Measurements from ENCODE around the gene WDR70. TPM values are rescaled to one million over a fixed set of nuclear protein-coding genes. Genes with fewer than 3 reads are reported as not detected.

The WDR70 gene
- total RNA-seq, 4 donors from 2014 or later, result 24.7 to 200 (median 29.9) TPM

DNA sequence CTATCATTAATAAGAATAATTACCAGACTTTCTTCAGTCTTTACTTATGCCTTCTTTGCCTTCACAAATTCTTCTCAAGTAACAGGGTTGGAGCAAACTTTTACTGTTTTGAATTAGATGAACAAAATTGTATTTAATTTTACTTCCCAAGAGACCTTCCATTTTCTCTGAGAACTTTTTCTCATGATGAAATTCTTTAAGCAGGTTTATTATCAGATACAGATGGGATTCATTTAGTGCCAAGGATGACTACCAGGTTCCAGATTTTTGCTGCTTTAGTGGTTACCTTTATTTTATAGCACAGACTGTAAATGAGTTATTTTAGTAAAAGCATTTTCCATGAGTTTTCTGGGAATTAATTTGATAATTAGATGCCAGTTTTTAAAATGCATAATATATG lies 335.6 kb downstream of the WDR70 start:
- no peaks in the 10 kb centered on the region for H3K36me3 ChIP-seq
- H3K4me3 ChIP-seq, result no peak overlapping the region
- TF ChIP-seq POLR2AphosphoS5 (IDR thresholded peaks at IDR 0.05), result no peak
- TF ChIP-seq, protein P1, sequence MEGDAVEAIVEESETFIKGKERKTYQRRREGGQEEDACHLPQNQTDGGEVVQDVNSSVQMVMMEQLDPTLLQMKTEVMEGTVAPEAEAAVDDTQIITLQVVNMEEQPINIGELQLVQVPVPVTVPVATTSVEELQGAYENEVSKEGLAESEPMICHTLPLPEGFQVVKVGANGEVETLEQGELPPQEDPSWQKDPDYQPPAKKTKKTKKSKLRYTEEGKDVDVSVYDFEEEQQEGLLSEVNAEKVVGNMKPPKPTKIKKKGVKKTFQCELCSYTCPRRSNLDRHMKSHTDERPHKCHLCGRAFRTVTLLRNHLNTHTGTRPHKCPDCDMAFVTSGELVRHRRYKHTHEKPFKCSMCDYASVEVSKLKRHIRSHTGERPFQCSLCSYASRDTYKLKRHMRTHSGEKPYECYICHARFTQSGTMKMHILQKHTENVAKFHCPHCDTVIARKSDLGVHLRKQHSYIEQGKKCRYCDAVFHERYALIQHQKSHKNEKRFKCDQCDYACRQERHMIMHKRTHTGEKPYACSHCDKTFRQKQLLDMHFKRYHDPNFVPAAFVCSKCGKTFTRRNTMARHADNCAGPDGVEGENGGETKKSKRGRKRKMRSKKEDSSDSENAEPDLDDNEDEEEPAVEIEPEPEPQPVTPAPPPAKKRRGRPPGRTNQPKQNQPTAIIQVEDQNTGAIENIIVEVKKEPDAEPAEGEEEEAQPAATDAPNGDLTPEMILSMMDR (IDR thresholded peaks at IDR 0.05), result no peak
- no peak for TF ChIP-seq POLR2A (IDR thresholded peaks at IDR 0.05)
- no peak for TF ChIP-seq EP300 (IDR thresholded peaks at IDR 0.05; ENCODE audit: low read depth)
- no peaks in the 10 kb centered on the region for H3K27me3 ChIP-seq
- intact Hi-C loops (cut with DNase I; ENCODE audit: low total_unique reads), result no loop called here
- DNase-seq, result no peak
- H3K9me3 ChIP-seq, result no peaks in the 10 kb centered on the region
- peaks cover 14 to 24% (median 19%) of the 10 kb centered on the region in 4 donors for H3K4me1 ChIP-seq
- no peak overlapping the region for H3K27ac ChIP-seq
- in situ Hi-C loops (cut with MboI; ENCODE audit: low pct_ligation_motif_present in 1 of 4, low pct_unique_long_range_greater_than_20kb in 1 of 4, low sequenced_read_pairs in 3 of 4), result no loop called here

DNA sequence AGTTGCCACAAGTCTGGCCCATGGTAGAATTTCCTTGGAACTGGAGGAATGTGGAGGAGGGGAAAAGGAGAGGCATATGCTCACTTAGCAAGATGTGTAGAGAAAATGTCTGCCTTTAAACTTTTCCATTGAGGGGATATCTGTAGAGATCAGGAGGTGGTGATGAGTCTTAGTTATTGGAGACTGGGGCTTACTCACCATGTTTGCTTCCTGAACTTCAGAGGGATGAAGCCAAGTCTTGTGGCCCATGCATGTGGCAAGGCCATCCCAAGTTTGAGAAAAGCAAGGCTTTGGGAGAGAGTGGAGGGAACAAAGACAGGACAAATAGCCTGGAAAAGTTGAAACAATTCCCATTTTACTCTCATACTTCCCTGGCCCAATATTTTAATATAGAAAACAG lies 336.2 kb downstream of the WDR70 start:
- no peak for TF ChIP-seq EP300 (IDR thresholded peaks at IDR 0.05; ENCODE audit: low read depth)
- TF ChIP-seq POLR2AphosphoS5 (IDR thresholded peaks at IDR 0.05), result no peak
- no peak for TF ChIP-seq POLR2A (IDR thresholded peaks at IDR 0.05)
- TF ChIP-seq, protein P1 (IDR thresholded peaks at IDR 0.05), result no peak

DNA sequence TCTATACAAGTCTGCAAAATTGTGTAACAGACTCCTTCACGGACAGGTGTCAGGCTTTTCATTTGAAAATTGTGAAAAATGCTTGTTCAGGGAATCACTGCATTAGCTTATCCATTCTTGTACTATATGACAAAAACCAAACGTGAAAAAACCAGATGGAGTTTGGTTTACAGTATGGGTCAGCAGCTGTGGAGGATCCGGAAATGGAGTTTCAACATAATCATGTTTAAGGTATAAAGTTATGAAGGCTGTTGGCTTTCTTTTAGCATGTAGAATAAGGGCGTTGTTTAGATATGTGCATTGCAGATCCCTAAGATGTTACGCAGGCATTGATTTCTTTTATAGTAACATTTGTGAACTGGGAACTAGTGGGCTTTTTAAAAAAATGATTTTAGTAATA lies 336.9 kb downstream of the WDR70 start:
- Histone ChIP-seq H3K27ac (no peak overlapping the region), H3K4me3 (no peak overlapping the region), H3K9me3 (no peaks in the 10 kb centered on the region), H3K27me3 (no peaks in the 10 kb centered on the region), H3K36me3 (no peaks in the 10 kb centered on the region), H3K4me1 (peaks cover 14 to 24% (median 19%) of the 10 kb centered on the region in 4 donors)
- TF ChIP-seq, protein P1 (IDR thresholded peaks at IDR 0.05), result no peak
- TF ChIP-seq POLR2A (IDR thresholded peaks at IDR 0.05) (no peak), EP300 (IDR thresholded peaks at IDR 0.05; ENCODE audit: low read depth) (no peak), POLR2AphosphoS5 (IDR thresholded peaks at IDR 0.05) (no peak)
- intact Hi-C loops (cut with DNase I; ENCODE audit: low total_unique reads) (no loop called here), in situ Hi-C loops (cut with MboI; ENCODE audit: low pct_ligation_motif_present in 1 of 4, low pct_unique_long_range_greater_than_20kb in 1 of 4, low sequenced_read_pairs in 3 of 4) (no loop called here)
- WGBS, 2 donors (ENCODE audit: low coverage in 1 of 2), result 82 to 86% methylated on average over 5 of the region's 5 CpGs
- DNase-seq, result no peak

More for the DNA sequence above, 336.2 kb downstream of the WDR70 start:
- no peaks in the 10 kb centered on the region for H3K27me3 ChIP-seq
- DNase-seq, result no peak
- no peak overlapping the region for H3K27ac ChIP-seq
- peaks cover 14 to 24% (median 19%) of the 10 kb centered on the region in 4 donors for H3K4me1 ChIP-seq
- no peak overlapping the region for H3K4me3 ChIP-seq
- intact Hi-C loops (cut with DNase I; ENCODE audit: low total_unique reads) (no loop called here), in situ Hi-C loops (cut with MboI; ENCODE audit: low pct_ligation_motif_present in 1 of 4, low pct_unique_long_range_greater_than_20kb in 1 of 4, low sequenced_read_pairs in 3 of 4) (no loop called here)
- H3K36me3 ChIP-seq, result no peaks in the 10 kb centered on the region
- H3K9me3 ChIP-seq, result no peaks in the 10 kb centered on the region

DNA sequence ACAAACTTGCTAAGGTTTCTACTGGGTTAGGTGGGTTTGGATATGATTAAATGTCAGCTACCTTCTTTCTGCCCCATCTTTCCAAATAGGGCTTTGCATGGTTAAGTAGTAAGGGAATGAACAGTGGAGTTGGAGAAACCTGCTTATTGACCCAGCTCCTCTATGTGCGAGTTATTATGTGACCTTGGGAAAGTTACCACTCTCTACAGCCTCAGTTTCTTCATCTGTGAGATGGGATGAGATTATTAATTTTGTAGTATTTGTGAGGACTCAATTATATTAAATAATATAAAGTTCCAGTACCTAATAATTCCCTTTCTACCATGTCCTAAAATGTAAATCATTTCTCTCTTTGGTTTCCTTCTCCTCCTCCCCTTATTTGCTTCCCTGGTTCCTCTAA lies 337.3 kb downstream of the WDR70 start:
- peaks cover 14 to 24% (median 19%) of the 10 kb centered on the region in 4 donors for H3K4me1 ChIP-seq
- 81 to 100% methylated on average over 1 of the region's 1 CpG for WGBS, 2 donors (ENCODE audit: low coverage in 1 of 2)

More for the DNA sequence above, 337.3 kb downstream of the WDR70 start:
- Histone ChIP-seq H3K36me3 (no peaks in the 10 kb centered on the region), H3K27ac (peak overlapping the region in 1 of 4 donors; percentile 44), H3K27me3 (no peaks in the 10 kb centered on the region), H3K4me3 (no peak overlapping the region), H3K9me3 (no peaks in the 10 kb centered on the region)
- DNase-seq, result no peak
- in situ Hi-C loops (cut with MboI; ENCODE audit: low pct_ligation_motif_present in 1 of 4, low pct_unique_long_range_greater_than_20kb in 1 of 4, low sequenced_read_pairs in 3 of 4), result no loop called here
- intact Hi-C loops (cut with DNase I; ENCODE audit: low total_unique reads), result no loop called here
- no peak for TF ChIP-seq POLR2A (IDR thresholded peaks at IDR 0.05)
- no peak for TF ChIP-seq EP300 (IDR thresholded peaks at IDR 0.05; ENCODE audit: low read depth)
- no peak for TF ChIP-seq POLR2AphosphoS5 (IDR thresholded peaks at IDR 0.05)
- TF ChIP-seq, protein P1 (IDR thresholded peaks at IDR 0.05), result no peak

Measured in transverse colon (tissue), 4 donors.